Activated T-helper 2 cell treated with anti-CD3 and anti-CD28 coated beads, Interferon-gamma antibody, Interleukin-2, Interleukin-4, amounts not matched to agents 10 μg/mL and 5 μg/mL and 100 μg/mL, durations not matched to agents 14 hours and 24 hours and 36 hours (primary cell): Measurements from ENCODE around the gene CDKN3. TPM values are rescaled to one million over a fixed set of nuclear protein-coding genes. Genes with fewer than 3 reads are reported as not detected.
A peak's percentile ranks its signal among the peaks of the same experiment; 100 is the strongest.

Source experiments
- DNase-seq: peaks from one replicate; pipeline ENCODE4 v3.0.0; 2021; ENCODE audit warnings: low spot score
- H3K27ac Mint-ChIP-seq: one replicate; pipeline ENCODE4 v1.8.0; 2021; ENCODE audit warnings: mixed read lengths
- H3K27me3 Mint-ChIP-seq: one replicate; pipeline ENCODE4 v1.8.0; 2021; ENCODE audit warnings: low read depth, mixed read lengths
- H3K36me3 Mint-ChIP-seq: one replicate; pipeline ENCODE4 v1.8.0; 2021; ENCODE audit warnings: low read depth, mixed read lengths
- H3K4me1 Mint-ChIP-seq: one replicate; pipeline ENCODE4 v1.8.0; 2021; ENCODE audit warnings: low read depth, mixed read lengths
- H3K4me3 Mint-ChIP-seq: one replicate; pipeline ENCODE4 v1.8.0; 2021; ENCODE audit warnings: low read depth, mild to moderate bottlenecking, moderate library complexity, mixed read lengths
- H3K9me3 Mint-ChIP-seq: one replicate; pipeline ENCODE4 v1.8.0; 2021; ENCODE audit warnings: mixed read lengths
- intact Hi-C: fragments of 100-400 bp; cut with micrococcal nuclease; formaldehyde crosslinking; loops from one replicate; pipeline ENCODE4 v1.15.1; 2023
- total RNA-seq: library from RNA; stranded (reverse); gene quantifications from 2 replicates; pipeline ENCODE4 v1.2.3, GENCODE V29; 2022

CDKN3 gene, protein sequence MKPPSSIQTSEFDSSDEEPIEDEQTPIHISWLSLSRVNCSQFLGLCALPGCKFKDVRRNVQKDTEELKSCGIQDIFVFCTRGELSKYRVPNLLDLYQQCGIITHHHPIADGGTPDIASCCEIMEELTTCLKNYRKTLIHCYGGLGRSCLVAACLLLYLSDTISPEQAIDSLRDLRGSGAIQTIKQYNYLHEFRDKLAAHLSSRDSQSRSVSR
- 53.4 and 57.5 TPM in 2 replicates for total RNA-seq

DNA sequence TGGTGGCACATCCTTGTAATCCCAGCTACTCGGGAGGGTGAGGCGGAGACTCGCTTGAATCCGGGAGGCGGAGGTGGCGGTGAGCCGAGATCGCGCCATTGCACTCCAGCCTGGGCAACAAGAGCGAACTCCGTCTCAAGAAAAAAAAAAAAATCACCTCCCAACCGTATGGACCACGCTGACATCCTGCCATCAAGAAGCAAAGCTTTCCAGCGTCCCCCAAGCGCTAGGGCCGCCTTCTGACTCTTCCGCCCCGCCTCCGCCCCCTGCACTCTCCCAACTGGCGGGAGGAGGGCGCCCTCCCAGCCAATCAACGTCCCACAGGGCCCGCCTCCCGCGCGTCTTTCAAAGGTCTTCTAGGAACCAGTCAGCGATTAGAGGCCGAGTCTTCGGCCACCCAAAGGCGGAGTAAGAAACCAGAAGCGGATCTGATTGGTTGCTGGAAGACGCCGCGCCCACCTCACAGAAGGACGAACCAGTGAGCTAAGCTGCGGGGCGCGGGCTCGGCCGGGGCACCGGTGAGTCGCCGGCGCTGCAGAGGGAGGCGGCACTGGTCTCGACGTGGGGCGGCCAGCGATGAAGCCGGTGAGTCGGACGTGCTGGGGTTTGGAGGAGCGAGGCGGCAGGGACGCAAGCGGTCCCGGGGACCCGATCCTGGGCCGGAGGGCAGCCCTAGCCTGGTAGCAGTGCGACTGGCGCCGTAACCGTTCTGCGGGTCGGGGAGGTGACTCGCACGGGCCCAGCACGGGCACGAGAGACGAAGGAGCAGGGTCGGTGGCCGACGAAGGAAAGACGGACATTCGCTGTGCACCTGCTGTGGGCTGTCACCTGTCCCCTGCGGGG, at the start of gene CDKN3:
CDKN3 (plus strand) TSS at position 515 of the 843 bp plus-strand sequence; CDS start at position 577, 62 bp downstream.
- Mint-ChIP-seq H3K4me1 (peaks cover 26% of the 10 kb centered on the region), H3K4me3 (peak within 1 kb of the TSS; percentile 87), H3K27me3 (no peaks in the 10 kb centered on the region), H3K27ac (peak within 1 kb of the TSS; percentile 81), H3K9me3 (no peaks in the 10 kb centered on the region), H3K36me3 (peaks cover 10% of the 10 kb centered on the region)
- intact Hi-C loops: loop anchor here (1.0 to 2.0 kb wide), 4 partner anchors 39 to 171 kb away; partner anchors contain the start of genes CGRRF1, GMFB and SAMD4A
- DNase-seq: peak; percentile 98

- H3K27ac Mint-ChIP-seq: no peak overlapping the region
- DNase-seq: no peak
- H3K4me3 Mint-ChIP-seq: no peak overlapping the region
- no peaks in the 10 kb centered on the region for H3K4me1 Mint-ChIP-seq
- peaks cover 16% of the 10 kb centered on the region for H3K27me3 Mint-ChIP-seq
- no peaks in the 10 kb centered on the region for H3K9me3 Mint-ChIP-seq
- intact Hi-C loops: loop anchor here (10.0 kb wide), 1 partner anchor 172 kb away; no protein-coding TSS in a partner anchor
- H3K36me3 Mint-ChIP-seq: no peaks in the 10 kb centered on the region
These were observed 49.8 kb upstream of the CDKN3 start for GRCh38 chr14:54347044-54347443.

DNA sequence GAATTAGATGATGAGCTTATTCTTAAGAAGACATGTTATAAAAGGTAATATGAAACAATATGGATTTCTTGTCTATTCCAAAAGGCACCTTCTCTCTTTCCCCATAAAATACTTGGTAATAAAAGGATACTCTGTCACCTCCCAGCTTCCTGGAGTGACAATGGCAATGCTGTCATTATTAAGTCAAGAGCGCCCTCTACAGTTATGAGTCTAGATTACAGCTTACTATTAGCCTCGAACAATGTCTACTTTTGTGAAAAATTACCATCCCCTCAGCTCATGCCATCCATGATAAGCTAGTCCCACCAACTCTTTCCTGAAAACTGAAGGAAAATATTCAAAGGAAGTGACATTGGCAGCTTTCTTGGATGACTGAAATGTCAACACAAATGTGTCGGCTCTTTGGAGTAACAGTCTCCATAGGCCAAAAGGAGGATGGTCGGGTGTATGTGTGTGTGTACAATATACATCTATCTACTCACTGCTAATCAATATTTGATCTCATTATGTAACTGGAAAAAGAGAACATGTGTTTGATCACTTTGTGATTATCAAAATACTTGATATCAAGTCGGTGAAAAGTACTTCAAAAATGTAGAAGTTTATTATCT, 48.7 kb upstream of the CDKN3 start:
- Mint-ChIP-seq H3K4me1 (peaks cover 3% of the 10 kb centered on the region), H3K9me3 (no peaks in the 10 kb centered on the region), H3K36me3 (no peaks in the 10 kb centered on the region), H3K4me3 (no peak overlapping the region), H3K27me3 (peaks cover 16% of the 10 kb centered on the region), H3K27ac (no peak overlapping the region)
- intact Hi-C loops: loop anchor here (10.0 kb wide), 1 partner anchor 173 kb away; no protein-coding TSS in a partner anchor
- DNase-seq: no peak

- DNase-seq: no peak
- no peaks in the 10 kb centered on the region for H3K36me3 Mint-ChIP-seq
- H3K4me3 Mint-ChIP-seq: no peak overlapping the region
- H3K27ac Mint-ChIP-seq: no peak overlapping the region
- H3K27me3 Mint-ChIP-seq: peaks cover 17% of the 10 kb centered on the region
- no peaks in the 10 kb centered on the region for H3K9me3 Mint-ChIP-seq
- intact Hi-C loops: loop anchor here (10.0 kb wide), 1 partner anchor 174 kb away; no protein-coding TSS in a partner anchor
- peaks cover 3% of the 10 kb centered on the region for H3K4me1 Mint-ChIP-seq
These were observed 47.7 kb upstream of the CDKN3 start for GRCh38 chr14:54348923-54349620.

DNA sequence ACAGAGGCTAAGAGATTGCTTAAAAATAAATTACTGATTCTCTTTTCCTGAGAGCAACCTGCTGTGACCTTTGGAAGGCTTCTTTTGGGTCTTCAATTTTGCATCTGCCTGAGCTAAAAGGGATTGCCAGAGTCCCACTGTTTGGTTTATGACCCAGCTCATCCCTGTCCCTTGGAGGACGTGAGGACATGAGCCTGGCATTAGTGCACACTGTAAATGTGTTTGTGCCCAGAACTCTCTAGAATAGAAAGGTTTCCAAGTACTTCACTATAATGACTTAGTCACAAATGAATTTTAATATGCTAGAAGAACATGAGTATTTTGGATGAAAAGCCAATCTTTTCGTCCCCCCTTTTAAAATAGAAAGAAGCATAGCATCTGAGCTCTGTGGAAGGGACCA, 47.1 kb upstream of the CDKN3 start:
- intact Hi-C loops: loop anchor here (10.0 kb wide), 1 partner anchor 175 kb away; no protein-coding TSS in a partner anchor
- no peaks in the 10 kb centered on the region for H3K9me3 Mint-ChIP-seq

GRCh38 chr14:54350203-54350602, 46.6 kb upstream of the CDKN3 start:
- Mint-ChIP-seq H3K4me3 (no peak overlapping the region), H3K9me3 (no peaks in the 10 kb centered on the region), H3K36me3 (no peaks in the 10 kb centered on the region), H3K4me1 (peaks cover 3% of the 10 kb centered on the region), H3K27me3 (peaks cover 26% of the 10 kb centered on the region), H3K27ac (no peak overlapping the region)
- intact Hi-C loops: no loop called here
- no peak for DNase-seq

More for the DNA sequence above, 47.1 kb upstream of the CDKN3 start:
- no peak for DNase-seq
- Mint-ChIP-seq H3K27ac (no peak overlapping the region), H3K36me3 (no peaks in the 10 kb centered on the region), H3K27me3 (peaks cover 21% of the 10 kb centered on the region), H3K4me3 (no peak overlapping the region), H3K4me1 (peaks cover 3% of the 10 kb centered on the region)

- no peak for DNase-seq
- Mint-ChIP-seq H3K36me3 (no peaks in the 10 kb centered on the region), H3K27me3 (peaks cover 43% of the 10 kb centered on the region), H3K27ac (no peak overlapping the region), H3K4me1 (peaks cover 3% of the 10 kb centered on the region), H3K4me3 (no peak overlapping the region), H3K9me3 (no peaks in the 10 kb centered on the region)
- intact Hi-C loops: no loop called here
These were observed 43.5 kb upstream of the CDKN3 start for GRCh38 chr14:54353266-54353665.

GRCh38 chr14:54353694-54354093, 43.1 kb upstream of the CDKN3 start:
- intact Hi-C loops: no loop called here
- peaks cover 41% of the 10 kb centered on the region for H3K27me3 Mint-ChIP-seq
- DNase-seq: no peak
- no peaks in the 10 kb centered on the region for H3K36me3 Mint-ChIP-seq
- no peaks in the 10 kb centered on the region for H3K9me3 Mint-ChIP-seq
- H3K4me1 Mint-ChIP-seq: peaks cover 3% of the 10 kb centered on the region
- H3K4me3 Mint-ChIP-seq: no peak overlapping the region
- H3K27ac Mint-ChIP-seq: no peak overlapping the region

DNA sequence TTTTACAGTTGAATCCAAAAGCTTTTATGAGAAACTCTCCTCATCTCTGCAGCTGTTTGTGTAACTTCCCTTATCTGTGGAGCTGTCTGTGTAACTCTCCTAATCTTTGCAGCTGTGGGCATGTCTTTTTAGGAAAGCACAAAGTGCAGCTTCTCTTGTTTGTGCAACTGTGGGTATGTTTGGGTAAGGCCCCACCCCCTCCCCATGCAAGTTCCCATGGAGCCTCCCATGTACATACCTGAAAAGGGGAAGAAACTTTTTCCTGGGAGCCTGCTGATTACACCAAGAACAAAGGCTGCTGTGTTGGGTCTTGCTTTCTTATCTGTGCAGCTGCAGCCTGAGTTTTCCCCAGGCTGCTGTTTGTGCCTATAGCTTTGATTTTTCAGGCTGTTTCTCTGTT, 42.7 kb upstream of the CDKN3 start:
- intact Hi-C loops: no loop called here
- peaks cover 3% of the 10 kb centered on the region for H3K4me1 Mint-ChIP-seq
- H3K27ac Mint-ChIP-seq: no peak overlapping the region
- H3K27me3 Mint-ChIP-seq: peaks cover 42% of the 10 kb centered on the region
- no peak for DNase-seq
- H3K36me3 Mint-ChIP-seq: no peaks in the 10 kb centered on the region
- H3K9me3 Mint-ChIP-seq: no peaks in the 10 kb centered on the region
- no peak overlapping the region for H3K4me3 Mint-ChIP-seq

DNA sequence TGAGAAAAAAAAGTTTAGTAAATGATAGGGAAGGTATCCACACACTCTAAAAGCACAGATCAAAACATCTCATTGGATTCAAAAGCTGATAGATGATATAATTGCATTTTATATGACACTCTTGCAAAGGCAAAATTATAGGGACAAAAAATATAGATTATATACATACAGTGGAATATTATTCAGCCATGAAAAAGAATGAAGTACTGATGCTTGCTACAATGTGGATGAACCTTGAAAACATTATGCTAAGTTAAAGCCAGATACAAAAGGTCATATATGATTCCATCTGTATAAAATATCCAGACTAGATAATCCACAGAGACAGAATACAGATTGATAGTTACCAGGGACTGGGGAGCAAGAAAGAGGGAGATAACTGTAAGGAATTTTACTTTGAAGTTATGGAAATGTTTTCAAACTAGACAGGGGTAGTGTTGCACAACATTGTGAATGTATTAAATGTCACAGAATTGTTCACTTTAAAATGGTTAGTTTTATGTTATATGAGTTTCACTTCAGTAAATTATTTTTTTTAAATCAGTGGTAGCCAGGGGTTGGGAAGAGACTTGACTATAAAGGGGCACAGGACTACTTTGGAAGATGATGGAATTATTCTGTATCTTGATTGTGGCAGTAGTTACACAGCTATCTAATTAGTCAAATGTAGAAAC, 41.7 kb upstream of the CDKN3 start:
- Mint-ChIP-seq H3K4me1 (peaks cover 3% of the 10 kb centered on the region), H3K4me3 (no peak overlapping the region), H3K27me3 (peaks cover 40% of the 10 kb centered on the region), H3K9me3 (no peaks in the 10 kb centered on the region), H3K36me3 (no peaks in the 10 kb centered on the region), H3K27ac (no peak overlapping the region)
- intact Hi-C loops: no loop called here
- DNase-seq: no peak

DNA sequence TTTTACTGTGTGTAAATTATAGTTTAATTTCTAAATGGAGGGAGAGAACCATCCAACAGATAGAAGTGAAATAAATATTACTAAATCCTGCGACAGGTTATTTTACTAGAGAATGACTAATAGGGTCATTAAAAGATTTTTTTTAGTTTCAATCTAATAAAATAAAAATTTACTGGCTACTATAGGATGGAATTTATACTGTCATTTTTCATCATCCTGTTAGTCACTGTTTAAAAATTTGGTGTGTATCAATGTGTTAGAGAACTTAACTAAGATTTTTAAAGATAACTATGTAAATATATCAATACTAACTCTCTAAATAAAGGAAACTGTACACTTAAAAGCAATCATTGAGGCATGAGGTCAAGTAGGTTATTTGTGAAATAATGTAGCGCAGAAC, 41.1 kb upstream of the CDKN3 start:
- intact Hi-C loops: no loop called here
- no peaks in the 10 kb centered on the region for H3K9me3 Mint-ChIP-seq
- H3K27ac Mint-ChIP-seq: no peak overlapping the region
- DNase-seq: no peak
- no peak overlapping the region for H3K4me3 Mint-ChIP-seq
- H3K36me3 Mint-ChIP-seq: no peaks in the 10 kb centered on the region
- peaks cover 3% of the 10 kb centered on the region for H3K4me1 Mint-ChIP-seq
- H3K27me3 Mint-ChIP-seq: peaks cover 40% of the 10 kb centered on the region

DNA sequence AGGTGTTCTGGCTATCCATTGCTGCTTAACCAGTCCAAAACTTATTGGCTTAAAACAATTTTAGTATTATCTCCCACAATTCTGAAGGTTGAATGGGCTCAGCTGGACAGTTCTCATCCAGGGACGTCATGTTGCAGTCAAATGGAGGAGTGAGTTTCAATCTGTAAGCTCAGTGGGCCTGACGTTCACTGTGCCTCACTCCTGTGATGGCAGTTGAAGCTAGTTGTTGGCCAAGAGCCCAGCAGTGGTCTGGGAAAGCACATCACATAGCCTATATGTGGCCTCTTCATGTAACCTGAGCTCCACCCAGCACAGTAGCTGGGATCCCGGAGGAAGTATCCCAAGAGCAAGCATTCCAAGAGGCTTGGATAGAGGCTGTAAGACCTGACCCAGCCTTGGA, 40.6 kb upstream of the CDKN3 start:
- DNase-seq: no peak
- no peaks in the 10 kb centered on the region for H3K9me3 Mint-ChIP-seq
- intact Hi-C loops: no loop called here
- H3K36me3 Mint-ChIP-seq: no peaks in the 10 kb centered on the region
- H3K4me1 Mint-ChIP-seq: peaks cover 3% of the 10 kb centered on the region
- no peak overlapping the region for H3K4me3 Mint-ChIP-seq
- no peak overlapping the region for H3K27ac Mint-ChIP-seq
- peaks cover 42% of the 10 kb centered on the region for H3K27me3 Mint-ChIP-seq
